Stimulated activated CD8-positive, alpha-beta memory T cell treated with anti-CD3 and anti-CD28 coated beads, Interleukin-2, amount 100 ng/mL, for 1 hour (primary cell): ENCODE results near the gene NMB.
A peak's percentile ranks its signal among the peaks of the same experiment; 100 is the strongest.
"Not testable (repeated sequence)": the region's sequence is repeated elsewhere in the genome, so short reads cannot be mapped to it uniquely, and the experiment has no call there.

Experiments
- DNase-seq, 2 donors: peaks; one replicate each; pipeline ENCODE4 v3.0.0-alpha.2; 2020; ENCODE audit warnings: low read depth in 2 of 2

NMB gene, protein sequence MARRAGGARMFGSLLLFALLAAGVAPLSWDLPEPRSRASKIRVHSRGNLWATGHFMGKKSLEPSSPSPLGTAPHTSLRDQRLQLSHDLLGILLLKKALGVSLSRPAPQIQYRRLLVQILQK

DNA sequence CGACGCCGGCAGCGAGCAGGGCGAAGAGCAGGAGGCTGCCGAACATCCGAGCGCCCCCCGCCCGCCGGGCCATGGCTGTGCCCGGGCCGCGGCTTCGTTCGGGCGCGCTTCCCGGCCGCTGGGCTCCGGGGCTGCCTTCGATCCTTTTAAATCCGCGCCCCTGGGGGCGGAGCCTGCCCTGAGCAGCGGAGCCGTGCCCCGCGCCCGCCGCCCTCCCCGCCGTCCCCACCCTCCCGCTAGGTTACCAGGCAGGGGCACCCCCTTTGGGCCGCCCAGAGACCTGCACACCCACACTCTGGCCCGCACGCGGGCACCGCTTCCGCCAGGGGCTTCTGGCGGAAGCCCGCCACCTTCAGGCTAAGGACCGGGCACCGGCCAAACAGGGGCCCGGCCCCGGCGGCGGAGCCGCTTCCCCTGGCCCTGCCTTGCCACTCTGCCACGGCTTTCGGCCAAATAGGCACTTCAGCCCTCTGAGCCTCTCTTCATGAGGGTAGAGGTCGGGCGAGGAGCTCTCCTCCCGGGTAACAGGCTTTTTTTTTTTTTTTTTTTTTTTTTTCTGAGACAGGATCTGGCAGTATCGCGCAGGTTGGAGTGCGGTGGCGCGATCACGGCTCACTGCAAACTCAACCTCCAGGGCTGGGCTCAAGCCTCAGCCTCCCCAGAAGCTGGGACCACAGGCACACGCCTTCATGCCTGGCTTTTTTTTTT lies at the start of gene NMB:
Gene NMB, minus strand, starts transcription at position 120 of the 708 bp plus-strand sequence. Its CDS starts 47 bp downstream, at position 73.
- DNase-seq: peak; percentile 59 to 73

DNA sequence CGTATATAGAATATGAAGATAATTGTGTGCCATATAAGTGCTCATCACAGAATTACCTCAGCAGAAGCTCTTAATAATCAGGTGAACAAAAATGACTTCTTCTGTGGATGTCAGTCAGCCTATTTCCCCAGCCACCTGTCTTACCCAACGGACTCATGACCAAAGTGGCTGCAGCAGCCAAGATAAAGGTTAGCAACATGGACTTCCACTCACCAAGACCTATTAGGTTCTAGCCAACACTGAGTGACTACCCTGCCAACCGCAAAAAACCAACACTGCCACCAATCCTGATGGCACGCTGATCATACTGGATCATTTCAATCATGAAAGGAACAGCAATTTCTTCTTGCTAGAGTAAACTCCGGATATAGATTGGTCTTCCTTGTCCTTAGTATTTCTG lies 45.8 kb upstream of the NMB start:
- DNase-seq: no peak

DNA sequence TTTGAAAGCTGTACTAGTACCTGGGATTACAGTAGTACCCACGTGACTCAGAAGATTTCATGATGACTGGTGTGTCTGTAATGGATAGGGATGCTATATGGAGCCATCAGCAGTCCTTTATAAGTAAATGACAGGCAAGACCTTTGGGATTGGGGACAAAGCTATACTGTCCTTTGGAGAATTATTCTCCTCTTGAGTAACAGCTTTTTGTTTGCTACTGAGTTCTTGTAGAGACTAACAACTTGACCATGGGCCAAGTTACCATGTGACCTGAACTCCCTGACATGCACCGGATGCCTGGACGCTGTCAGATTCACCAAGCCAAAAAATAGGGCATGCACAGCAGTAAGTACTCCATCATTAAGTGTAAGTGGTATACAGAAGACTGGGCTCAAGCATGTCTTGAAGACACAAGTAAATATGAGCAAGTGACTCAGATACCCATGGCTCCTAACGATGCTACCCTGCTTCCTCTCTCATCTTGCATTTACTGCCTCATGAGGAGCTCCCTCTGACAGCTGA lies 45.0 kb upstream of the NMB start:
- no peak for DNase-seq

DNA sequence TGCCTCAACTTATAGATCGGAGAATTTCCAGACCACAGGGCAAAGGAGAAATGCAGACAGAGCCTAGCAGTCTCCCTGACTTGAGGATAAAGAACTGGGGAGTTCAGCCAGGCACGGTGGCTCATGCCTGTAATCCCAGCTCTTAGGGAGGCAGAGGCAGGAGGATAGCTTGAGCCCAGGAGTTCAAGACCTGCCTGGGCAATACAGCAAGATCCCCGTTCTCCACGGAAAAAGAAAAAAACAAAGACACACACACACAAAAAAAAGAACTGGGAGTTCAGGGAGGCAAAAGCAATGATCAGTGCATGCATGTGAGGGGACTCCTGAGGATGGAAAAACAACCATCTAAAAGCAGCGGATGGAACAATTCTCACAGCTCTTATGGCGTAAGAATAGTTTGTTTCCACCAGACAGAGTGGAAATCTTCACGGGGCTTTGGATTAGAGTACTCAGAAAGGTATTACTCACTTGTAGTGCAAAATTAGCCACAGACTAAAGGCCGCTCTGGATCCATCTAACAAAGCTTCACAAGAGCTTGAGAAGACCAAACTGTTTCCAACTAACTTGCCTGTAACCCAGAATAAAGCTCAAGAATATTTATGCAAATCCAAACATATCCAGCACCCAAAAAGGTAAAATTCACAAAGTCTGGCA lies 41.7 kb upstream of the NMB start:
- DNase-seq: no peak

DNA sequence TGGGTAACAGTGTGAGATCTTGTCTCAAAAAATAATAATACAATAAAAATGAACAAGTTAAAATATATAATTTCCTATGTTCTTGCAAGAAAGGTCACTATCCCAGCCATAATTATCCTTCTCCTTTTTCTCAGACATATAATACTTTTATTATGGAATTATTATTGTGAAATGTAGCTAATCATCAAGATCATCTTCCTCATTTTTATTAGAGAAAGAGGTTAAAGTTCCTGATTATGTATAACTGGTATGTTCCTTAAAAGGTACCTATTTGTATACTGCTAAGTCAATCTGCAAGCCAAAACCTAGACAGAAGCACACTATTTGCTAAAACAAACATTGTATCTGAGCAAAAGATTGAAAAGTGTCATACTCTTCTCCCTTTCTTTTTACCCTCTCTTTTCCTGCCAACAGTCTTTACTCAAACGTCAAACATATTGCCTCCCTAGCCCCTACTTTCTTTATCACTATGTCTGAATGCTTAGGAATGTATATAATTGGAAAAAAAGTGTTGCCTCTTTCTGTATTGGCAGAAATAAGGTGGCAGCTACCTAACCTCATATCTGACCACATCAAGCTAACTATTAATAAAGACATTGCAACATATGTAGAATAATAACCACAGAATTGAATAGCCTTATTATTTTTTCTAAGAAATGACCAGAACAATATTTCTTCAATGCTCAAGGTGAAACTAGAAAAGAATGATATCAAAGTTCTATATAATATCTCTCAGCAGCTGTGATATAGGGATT lies 39.4 kb upstream of the NMB start:
- DNase-seq: no peak

DNA sequence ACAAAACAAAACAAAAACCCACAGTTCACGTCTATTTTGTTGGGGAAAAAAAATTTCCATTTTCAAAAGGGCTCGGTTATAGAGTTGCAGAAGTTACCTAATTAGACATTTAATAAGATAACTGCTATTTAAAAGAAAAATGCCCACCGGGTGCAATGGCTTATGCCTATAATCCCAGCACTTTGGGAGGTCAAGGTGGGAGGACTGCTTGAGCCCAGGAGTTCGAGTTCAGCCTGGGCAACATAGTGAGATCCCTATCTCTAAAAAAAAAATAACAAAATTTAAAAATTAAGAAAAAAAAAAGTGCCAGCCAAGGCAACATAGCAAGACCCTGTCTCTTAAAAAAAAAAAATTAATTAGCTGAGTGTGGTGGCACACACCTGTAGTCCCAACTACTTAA lies 38.8 kb upstream of the NMB start:
- DNase-seq: no peak

DNA sequence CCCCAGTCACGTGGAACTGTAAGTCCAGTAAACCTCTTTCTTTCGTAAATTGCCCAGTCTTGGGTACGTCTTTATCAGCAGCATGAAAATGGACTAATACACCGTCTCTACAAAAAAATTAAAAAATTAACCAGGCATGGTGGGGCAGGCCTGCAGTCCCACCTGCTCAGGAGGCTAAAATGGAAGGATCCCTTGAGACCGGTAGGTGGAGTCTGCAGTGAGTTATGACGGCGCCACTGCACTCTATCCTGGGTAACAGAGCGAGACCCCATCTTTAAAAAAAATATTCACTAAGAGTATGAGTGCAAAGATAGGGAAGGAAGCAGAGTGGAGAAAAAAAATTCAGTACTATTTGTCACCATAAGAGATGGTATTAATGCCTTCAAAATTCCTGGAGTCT lies 32.3 kb upstream of the NMB start:
- no peak for DNase-seq

DNA sequence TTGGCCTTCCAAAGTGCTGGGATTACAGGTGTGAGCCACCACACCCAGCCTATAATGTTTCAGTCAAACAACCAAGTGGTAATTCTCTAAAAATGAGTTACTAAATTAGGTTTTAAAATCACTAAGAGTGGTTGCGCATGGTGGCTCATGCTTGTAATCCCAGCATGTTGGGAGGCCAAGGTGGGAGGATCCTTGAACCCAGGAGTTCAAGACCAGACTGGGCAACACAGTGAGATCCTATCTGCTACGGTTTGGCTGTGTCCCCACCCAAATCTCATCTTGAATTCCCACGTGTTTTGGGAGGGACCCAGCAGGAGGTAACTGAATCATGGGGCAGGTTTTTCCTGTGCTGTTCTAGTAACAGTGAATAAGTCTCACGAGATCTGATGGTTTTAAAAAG lies 31.9 kb upstream of the NMB start:
- no peak for DNase-seq

DNA sequence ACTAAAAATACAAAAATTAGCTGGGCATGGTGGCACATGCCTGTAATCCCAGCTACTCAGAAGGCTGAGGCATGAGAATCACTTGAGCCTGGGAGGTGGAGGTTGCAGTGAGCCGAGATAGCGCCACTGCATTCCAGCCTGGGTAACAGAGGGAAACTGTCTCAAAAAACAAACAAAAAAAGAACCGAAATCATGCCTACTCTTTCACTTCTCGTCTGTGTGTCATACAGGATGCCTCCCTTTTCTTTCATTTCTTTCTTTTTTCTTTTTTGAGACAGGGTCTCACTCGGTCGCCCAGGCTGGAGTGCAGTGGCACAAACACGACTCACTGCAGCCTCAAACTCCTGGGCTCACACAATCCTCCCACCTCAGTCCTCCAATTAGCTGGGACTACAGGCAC lies 28.4 kb upstream of the NMB start:
- DNase-seq: not testable (repeated sequence)

DNA sequence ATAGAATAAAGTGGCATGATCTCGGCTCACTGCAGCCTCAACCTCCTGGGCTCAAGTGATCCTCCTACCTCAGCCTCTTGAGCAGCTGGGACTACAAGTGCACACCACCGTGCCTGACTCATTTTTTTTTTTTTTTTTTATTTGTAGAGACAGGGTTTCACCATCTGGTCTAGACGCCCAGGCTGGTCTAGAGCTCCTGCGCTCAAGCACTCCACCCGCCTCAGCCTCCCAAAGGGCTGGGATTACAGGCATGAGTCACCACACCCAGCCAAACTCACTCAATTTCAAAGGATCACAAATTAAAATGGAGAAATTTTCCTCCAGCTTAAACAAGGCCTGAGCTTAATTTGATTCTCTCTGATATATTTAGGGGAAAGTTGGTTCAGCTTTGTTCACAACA lies 27.3 kb upstream of the NMB start:
- DNase-seq: no peak

DNA sequence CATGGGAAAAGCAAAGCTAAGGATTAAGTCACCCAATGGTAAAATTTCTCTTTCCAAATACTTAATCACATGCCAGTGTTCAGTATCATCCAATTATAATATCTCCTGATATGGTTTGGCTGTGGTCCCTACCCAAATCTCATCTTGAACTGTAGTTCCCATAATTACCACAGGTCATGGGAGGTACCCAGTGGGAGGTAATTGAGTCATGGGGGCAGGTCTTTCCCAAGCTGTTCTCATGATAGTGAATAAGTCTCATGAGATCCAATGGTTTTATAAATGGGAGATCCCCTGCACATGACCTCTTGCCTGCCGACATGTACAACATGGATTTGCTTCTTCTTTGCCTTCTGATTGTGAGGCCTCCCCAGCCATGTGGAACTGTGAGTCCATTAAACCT lies 26.1 kb upstream of the NMB start:
- no peak for DNase-seq

DNA sequence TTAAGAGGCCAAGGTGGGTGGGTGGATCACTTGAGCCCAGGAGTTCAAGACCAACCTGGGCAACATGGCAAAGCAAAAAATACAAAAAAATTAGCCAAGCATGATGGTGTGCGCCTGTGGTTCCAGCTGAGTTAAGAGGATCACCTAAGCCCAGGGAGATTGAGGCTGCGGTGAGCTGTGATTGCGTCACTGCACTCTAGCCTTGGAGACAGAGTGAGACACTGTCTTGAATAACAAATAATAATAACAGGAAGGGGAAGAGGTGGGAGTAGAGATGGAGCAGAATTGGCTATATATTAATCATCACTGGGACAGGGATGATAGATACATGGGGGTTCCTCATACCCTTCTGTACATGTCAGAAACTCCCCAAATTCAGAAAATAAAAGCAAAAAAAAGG lies 23.8 kb upstream of the NMB start:
- DNase-seq: no peak

DNA sequence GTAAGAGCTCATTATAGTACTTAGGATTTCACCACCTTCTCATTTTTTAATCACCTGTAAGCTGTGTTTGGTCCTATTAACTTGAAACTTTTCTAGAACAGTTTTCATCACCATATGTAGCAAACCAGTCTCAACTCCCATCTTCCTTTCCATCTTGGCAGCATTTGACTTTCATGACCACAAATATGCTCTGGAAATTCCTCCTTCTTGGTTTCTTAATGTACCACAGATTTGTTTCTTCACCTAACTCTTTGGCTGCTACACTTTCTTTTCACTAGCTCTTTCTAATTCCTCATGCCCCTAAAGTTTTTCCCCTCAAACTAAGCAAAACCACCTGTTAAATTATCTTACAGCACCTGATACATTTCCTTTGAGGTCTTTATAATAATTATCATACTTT lies 13.2 kb upstream of the NMB start:
- no peak for DNase-seq

DNA sequence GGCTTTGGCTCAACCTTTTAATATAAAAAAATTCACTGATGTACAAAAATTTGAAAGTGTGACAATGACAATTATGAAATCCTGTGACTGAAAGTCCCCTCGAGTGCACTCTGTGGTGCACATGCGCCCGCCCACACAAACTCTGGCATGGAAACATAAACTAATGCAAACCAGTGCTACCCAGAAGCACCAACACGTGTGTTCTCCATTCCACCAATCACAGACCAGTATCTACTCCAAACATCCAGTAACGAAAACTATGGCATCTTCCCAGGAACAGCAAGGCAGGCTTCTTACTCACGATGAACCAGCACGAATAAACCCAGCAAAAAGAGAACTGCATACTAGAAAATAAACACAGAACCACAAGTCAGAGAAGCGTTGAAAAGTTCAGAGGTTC lies 11.7 kb upstream of the NMB start:
- DNase-seq: no peak

DNA sequence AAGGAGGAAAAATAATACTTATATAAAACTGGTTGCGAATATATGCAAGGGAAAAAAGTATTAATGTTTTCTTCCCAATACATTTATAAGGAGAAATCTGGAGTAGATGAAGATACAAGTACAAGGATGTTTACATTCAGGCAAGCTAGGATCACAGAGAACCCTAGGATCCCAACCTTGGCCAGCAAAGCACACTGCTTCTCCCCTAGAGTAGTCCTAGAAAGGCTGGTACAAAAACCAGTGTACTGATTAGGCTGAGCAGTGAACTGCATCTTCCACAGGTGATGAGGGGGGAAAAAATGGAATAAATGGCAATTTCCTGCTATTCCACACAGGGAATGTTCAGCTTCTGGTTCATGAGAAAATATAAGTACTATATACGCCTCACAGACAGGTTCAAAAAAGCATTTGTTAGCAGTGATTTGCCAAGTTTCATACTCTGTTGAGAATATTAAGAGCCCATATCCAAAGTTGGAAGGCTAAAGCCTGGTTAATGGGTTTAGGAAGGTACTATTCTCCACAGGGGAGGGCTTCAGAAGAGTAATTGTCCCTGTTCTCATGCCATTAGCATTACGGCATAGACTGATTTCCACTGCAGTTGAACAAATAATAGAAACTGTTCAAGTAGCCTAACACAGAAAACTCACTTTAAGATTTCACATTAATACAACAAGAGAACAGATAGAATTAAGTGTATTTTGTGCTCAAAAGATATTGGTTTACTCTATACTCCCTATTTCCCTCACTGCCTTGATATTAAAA lies 10.4 kb upstream of the NMB start:
- no peak for DNase-seq

DNA sequence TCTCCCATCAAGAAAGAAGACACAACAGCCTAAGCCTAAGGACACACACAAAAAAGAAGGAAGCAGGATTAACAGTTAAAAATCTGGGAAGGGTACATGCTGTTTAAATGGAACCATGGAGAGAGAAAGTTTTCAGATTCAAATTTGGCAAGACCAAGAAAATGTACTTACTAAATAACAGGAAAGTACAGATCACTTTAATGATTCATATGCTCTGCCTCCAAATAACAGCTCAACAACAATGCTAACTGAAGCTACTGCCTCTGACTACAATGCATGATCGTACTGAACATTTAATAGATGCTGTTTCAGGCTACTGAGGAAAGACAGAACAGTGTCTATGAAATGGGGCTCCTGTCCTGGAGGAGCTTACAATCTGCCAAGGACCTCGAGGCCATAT lies 8.4 kb upstream of the NMB start:
- no peak for DNase-seq

DNA sequence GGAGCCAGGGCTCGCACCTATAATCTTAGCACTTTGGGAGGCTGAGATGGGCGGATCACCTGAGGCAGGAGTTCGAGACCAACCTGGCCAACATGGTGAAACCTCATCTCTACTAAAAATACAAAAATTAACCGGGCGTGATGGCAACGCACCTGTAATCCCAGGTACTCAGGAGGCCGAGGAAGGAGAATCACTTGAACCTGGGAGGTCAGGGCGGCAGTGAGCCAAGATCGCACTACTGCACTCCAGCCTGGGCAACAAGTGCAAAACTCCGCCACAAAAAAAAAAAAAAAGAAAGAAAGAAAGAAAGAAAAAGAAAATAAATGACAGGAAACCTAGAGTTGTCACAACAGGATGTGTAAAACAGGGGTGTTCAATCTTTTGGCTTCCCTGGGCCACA lies 3.0 kb upstream of the NMB start:
- no peak for DNase-seq

DNA sequence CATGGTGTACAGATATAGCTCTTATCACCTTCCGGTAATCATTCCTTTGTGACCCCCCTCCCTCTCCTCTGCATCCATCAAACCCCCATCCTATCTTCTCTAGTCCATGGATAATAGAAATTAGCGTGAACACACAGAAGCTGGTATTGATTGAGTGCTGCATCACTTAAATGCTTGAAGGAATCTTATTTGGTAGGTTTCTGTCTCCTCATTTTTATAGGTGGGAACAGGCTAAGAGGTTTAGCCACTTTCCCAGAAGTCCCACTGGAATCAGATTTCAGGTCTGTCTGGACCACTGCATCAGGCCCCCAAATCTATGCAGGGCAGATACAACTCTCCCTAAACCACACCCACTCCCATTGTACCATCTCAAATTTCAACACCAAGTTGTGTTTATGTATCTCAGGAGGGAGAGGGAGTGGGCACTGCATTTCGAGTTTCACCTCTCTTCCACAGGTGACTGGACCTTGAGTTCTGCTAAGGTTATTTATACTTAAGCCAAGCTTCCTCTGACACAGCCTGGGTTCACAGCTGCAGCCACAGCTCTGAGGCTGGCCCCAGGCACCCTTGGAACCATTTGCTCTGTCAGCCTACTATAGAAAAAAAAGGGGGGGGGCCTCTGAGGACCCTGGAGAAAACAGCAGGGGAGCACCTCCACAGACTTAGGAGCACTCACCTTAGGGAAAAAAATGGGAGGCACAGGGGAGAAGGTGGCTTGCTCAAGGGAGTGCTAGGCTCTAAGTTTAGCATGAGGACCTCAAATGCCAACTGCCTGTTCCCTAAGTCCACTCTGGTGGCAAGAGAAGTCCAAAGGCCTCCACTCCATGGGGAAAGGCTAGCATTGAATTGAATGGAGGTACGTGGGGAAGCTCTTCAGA lies 2.1 kb upstream of the NMB start:
- no peak for DNase-seq

DNA sequence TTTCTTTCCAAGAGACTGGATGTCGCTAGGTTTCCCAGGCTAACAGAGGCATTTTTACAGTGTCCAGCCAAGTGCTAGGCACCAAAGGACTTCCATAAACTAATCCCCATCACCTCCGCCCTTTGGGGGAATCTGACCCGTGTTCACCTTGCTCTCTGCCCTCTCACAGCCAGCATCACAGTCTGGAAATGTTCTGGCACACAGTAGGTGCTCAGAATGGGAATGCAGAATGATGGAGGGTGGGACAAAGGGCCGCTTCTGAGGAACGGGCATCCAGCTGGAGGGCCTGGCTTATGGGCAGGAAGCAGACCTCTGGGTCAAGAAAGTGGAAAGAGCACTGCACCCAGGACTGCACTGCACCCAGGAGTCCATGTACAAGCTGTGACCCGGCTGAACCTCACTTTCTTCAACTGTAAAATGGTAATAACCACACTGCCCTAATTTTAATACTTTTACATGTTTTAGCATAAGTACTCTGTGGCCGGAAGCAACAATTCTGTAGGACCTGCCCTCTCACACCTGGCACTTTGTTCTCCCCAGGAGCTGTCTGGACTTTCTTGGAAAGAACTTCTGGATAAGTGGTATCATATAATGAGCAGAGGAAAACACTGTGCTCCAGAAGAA lies 901 bp upstream of the NMB start:
- DNase-seq: no peak

DNA sequence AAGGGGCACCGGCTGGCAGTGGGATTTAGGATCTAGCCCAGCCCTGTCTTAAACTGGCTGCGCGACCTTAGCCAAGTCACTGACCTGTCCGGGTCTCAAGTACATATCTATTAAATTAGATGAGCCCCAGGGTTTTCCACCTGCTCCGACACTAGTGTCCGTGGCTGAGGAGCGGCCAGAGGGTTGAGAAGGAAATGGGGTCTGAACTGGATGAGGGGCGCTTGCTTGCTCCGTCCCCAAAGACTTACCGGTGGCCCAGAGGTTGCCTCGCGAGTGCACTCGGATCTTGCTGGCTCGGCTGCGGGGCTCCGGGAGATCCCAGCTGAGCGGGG lies 285 bp downstream of the NMB start:
- no peak for DNase-seq

DNA sequence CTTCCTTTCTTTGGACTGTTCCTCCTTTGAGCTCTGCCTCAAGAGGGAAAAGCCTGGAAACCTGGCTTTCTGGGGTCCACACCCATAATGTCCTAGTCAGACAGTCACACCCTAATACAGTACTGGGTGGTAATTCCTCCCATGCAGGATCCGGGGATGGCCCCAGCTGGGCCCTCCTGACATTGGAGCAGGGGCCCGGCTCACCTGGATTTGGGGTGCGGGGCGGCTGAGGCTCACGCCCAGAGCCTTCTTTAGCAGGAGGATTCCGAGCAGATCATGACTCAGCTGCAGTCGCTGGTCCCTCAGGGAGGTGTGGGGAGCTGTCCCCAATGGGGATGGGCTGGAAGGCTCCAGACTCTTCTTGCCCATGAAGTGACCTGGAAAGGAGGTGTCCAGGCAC lies 1.0 kb downstream of the NMB start:
- no peak for DNase-seq
